Measurements from ENCODE around the gene GJC1. TPM values are rescaled to one million over a fixed set of nuclear protein-coding genes. Genes with fewer than 3 reads are reported as not detected.

The GJC1 gene
- total RNA-seq, 4 donors from 2014 or later: 2.1 to 9.2 (median 4.6) TPM

DNA sequence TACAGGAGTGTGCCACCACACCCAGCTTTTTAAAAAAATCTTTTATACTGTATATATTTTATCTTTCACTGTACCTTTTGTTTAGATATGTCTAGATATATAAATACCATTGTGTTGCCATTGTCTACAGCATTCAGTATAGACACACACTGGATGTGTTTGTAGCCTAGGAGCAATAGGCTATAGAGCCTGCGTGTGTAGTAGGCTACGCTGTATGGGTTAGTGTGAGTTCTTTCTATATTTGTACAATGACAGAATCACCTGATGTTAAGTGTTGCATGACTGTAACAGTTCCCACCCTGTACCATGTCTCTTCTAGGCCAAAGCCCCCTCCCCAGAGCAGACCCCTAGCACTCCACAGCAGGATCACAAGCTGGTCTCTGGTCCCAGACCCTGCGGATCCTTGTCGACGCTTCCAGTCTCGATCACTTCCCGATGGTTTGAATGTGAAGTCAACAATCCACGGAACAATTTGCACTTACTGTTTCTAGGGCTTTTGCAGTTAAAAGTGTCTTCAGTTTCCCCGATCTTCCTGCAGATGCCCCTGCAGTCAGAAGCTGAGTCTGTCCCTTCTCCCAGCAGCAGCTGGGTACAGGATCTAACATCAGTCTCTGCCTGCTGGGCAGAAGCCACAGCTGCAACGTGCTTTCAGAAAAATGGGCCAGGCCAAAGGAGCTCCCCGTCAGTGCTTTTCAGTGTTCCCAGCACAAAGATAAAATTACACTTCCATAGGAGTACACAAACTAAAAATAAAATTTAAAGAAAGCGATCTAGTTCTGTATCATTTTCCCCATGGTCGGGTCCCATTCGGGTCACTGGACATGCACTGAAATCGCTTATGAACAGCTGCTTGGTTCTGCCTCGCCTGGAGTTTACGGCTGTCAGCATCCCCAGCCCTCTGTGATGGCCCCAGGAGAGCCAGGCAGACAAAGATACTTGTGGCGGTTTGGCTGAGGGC is 35.9 kb downstream of the GJC1 start:
- in situ Hi-C loops (cut with MboI; ENCODE audit: low sequenced_read_pairs in 4 of 4): loop anchor here in 1 of 4 donors (25.0 kb wide), 1 partner anchor 218 kb away; no protein-coding TSS in a partner anchor
- Histone ChIP-seq H3K4me1 (peaks cover 12 to 14% of the 10 kb centered on the region in 2 donors), H3K4me3 (no peak overlapping the region)

DNA sequence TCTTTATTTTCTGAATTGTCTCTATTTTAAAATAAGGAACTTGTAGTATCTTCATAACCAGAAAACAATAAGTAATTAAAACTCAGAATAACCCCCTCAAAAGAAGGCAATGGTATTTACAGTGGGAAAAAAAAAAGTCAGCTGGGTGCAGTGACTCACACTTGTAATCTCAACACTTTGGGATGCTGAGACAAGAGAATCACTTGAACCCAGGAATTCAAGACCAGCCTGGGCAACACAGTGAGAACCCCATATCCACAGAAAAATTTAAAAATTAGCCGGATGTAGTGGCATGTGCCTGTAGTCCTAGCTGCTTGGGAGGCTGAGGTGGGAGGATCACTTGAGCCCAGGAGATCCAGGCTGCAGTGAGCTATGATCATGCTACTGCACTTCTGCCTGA is 37.8 kb downstream of the GJC1 start:
- Histone ChIP-seq H3K4me1 (peaks cover 12 to 19% of the 10 kb centered on the region in 2 donors), H3K27ac (no peak overlapping the region), H3K27me3 (peaks cover 0 to 10% (median 0%) of the 10 kb centered on the region in 3 donors), H3K9me3 (no peaks in the 10 kb centered on the region), H3K4me3 (no peak overlapping the region), H3K36me3 (no peaks in the 10 kb centered on the region)
- TF ChIP-seq, protein P1, sequence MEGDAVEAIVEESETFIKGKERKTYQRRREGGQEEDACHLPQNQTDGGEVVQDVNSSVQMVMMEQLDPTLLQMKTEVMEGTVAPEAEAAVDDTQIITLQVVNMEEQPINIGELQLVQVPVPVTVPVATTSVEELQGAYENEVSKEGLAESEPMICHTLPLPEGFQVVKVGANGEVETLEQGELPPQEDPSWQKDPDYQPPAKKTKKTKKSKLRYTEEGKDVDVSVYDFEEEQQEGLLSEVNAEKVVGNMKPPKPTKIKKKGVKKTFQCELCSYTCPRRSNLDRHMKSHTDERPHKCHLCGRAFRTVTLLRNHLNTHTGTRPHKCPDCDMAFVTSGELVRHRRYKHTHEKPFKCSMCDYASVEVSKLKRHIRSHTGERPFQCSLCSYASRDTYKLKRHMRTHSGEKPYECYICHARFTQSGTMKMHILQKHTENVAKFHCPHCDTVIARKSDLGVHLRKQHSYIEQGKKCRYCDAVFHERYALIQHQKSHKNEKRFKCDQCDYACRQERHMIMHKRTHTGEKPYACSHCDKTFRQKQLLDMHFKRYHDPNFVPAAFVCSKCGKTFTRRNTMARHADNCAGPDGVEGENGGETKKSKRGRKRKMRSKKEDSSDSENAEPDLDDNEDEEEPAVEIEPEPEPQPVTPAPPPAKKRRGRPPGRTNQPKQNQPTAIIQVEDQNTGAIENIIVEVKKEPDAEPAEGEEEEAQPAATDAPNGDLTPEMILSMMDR (IDR thresholded peaks at IDR 0.05 in 4 of 5, conservative IDR thresholded peaks at IDR 0.05 in 1 of 5): no peak
- no peak for TF ChIP-seq POLR2A (IDR thresholded peaks at IDR 0.05)
- ATAC-seq: no peak
- DNase-seq: no peak
- intact Hi-C loops (cut with DNase I; ENCODE audit: low total_unique reads): no loop called here
- in situ Hi-C loops (cut with MboI; ENCODE audit: low sequenced_read_pairs in 4 of 4): loop anchor here in 1 of 4 donors (25.0 kb wide), 1 partner anchor 220 kb away; no protein-coding TSS in a partner anchor

More for the DNA sequence above, 35.9 kb downstream of the GJC1 start:
- H3K27ac ChIP-seq: peak overlapping the region; percentile 31 to 60 (median 48)
- TF ChIP-seq, protein P1 (IDR thresholded peaks at IDR 0.05 in 4 of 5, conservative IDR thresholded peaks at IDR 0.05 in 1 of 5): no peak
- TF ChIP-seq POLR2A (IDR thresholded peaks at IDR 0.05): no peak
- ATAC-seq: no peak
- DNase-seq: no peak
- intact Hi-C loops (cut with DNase I; ENCODE audit: low total_unique reads): no loop called here
- H3K9me3 ChIP-seq: no peaks in the 10 kb centered on the region
- no peaks in the 10 kb centered on the region for H3K36me3 ChIP-seq
- peaks cover 0 to 6% (median 0%) of the 10 kb centered on the region in 3 donors for H3K27me3 ChIP-seq

DNA sequence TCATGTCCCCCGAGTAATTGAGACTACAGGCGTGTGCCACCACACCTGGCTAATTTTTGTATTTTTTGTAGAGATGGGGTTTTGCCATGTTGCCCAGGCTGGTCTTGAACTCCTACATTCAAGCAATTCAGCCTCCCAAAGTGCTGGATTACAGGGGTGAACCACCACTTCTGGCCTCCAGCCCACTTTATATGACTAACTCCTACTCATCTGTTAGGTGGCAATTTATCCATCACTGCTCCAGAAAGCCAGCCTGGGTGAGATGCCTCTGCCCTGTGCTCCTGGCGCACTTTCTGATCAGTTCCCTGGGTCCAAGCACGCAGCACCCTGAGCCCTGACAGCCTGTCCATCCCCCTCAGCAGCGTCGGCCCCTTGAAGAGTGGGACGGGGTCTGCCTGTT is 41.9 kb downstream of the GJC1 start:
- H3K36me3 ChIP-seq: no peaks in the 10 kb centered on the region
- intact Hi-C loops (cut with DNase I; ENCODE audit: low total_unique reads) (no loop called here), in situ Hi-C loops (cut with MboI; ENCODE audit: low sequenced_read_pairs in 4 of 4) (loop anchor here in 1 of 4 donors (25.0 kb wide), 1 partner anchor 224 kb away; no protein-coding TSS in a partner anchor)
- TF ChIP-seq, protein P1 (IDR thresholded peaks at IDR 0.05 in 4 of 5, conservative IDR thresholded peaks at IDR 0.05 in 1 of 5): no peak
- no peak for TF ChIP-seq POLR2A (IDR thresholded peaks at IDR 0.05)
- DNase-seq (no peak), ATAC-seq (no peak)
- H3K4me3 ChIP-seq: no peak overlapping the region
- H3K9me3 ChIP-seq: no peaks in the 10 kb centered on the region
- no peak overlapping the region for H3K27ac ChIP-seq
- peaks cover 0 to 15% of the 10 kb centered on the region in 2 donors for H3K4me1 ChIP-seq
- H3K27me3 ChIP-seq: peaks cover 0 to 10% (median 0%) of the 10 kb centered on the region in 3 donors

DNA sequence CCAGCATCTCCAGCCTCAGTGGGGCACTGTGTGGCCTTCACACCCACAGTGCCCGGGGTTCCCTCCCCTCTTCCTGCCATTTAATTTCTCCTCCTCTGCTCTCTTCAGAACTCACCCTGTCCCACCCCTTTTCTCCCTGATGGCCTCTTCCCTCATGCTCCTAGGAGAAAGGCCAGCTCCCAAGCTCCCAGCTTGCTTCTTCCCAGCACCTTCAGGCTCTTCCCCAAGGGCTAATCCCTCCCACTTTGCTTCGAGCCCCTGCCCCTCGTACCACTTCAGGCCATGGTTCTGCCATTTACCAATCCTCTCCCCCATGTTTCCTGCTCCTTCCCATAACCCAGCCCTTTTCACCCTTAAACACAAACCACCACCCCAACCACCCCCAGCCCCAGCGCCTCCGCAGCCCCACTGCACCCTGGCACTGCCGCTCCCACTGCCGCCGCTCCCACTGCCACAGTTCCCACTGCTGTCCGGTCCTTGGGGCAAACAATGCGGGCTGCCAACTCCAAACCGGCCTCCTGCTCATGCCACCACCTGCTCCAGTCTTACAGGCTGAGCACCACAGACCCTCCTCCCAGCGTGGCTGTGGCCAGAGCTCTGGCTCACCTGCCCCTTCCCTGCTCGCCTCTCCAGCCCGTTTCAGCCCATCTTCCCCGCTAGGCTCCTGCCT is 42.7 kb downstream of the GJC1 start:
- H3K27ac ChIP-seq: no peak overlapping the region
- TF ChIP-seq, protein P1 (IDR thresholded peaks at IDR 0.05 in 4 of 5, conservative IDR thresholded peaks at IDR 0.05 in 1 of 5): no peak
- no peak for TF ChIP-seq POLR2A (IDR thresholded peaks at IDR 0.05)
- H3K36me3 ChIP-seq: no peaks in the 10 kb centered on the region
- ATAC-seq (no peak), DNase-seq (no peak)
- no peaks in the 10 kb centered on the region for H3K9me3 ChIP-seq
- H3K4me1 ChIP-seq: peaks cover 0 to 15% of the 10 kb centered on the region in 2 donors
- H3K4me3 ChIP-seq: no peak overlapping the region
- in situ Hi-C loops (cut with MboI; ENCODE audit: low sequenced_read_pairs in 4 of 4): loop anchor here in 1 of 4 donors (25.0 kb wide), 1 partner anchor 225 kb away; no protein-coding TSS in a partner anchor
- intact Hi-C loops (cut with DNase I; ENCODE audit: low total_unique reads): no loop called here
- peaks cover 0 to 10% (median 0%) of the 10 kb centered on the region in 3 donors for H3K27me3 ChIP-seq

Data from gastrocnemius medialis (tissue), 4 donors.